Caco-2 (cell line): ENCODE data around the gene OTOL1. TPM values are rescaled to one million over a fixed set of nuclear protein-coding genes. Genes with fewer than 3 reads are reported as not detected.

ENCODE experiments used
- BruUV-seq: library from RNA; stranded (reverse); fragments of 400-500 nt; replicated peaks from 2 replicates; lab custom pipeline; 2021; lab: Mats Ljungman, UMichigan
- CTCF ChIA-PET: fragments of 300-600 bp; sonication (Branson Sonifier 250); formaldehyde crosslinking; loops from one replicate; lab custom pipeline; 2022; ENCODE audit warnings: antibody characterized with exemption; lab: Charles Lee
- POLR2A ChIA-PET: fragments of 300-600 bp; sonication (Branson Sonifier 250); formaldehyde crosslinking; loops from one replicate; lab custom pipeline; 2022; ENCODE audit warnings: antibody characterized with exemption; lab: Charles Lee
- DNase-seq, 2 experiments: peaks; one replicate each; pipeline versions ENCODE4 v3.0.0 to v3.0.0-alpha.2; 2020 to 2022
- H3K27me3 ChIP-seq: replicated peaks from 2 replicates; pipeline ENCODE4 v1.6.0; 2011; ENCODE audit warnings: low read length; ENCODE audit not compliant: control insufficient read depth, insufficient read depth
- H3K36me3 ChIP-seq: 2 replicates; pipeline ENCODE4 v1.5.1; 2011; ENCODE audit warnings: low read length; ENCODE audit not compliant: control insufficient read depth, insufficient read depth
- H3K4me1 ChIP-seq: fragments of 250-450 bp; sonication (Bioruptor Pico); 2 replicates; pipeline ENCODE4 v1.5.1; 2020; ENCODE audit warnings: mild to moderate bottlenecking
- H3K4me3 ChIP-seq: 2 replicates; pipeline ENCODE4 v1.5.1; 2011; ENCODE audit warnings: low read depth, mild to moderate bottlenecking, control low read depth, low read length
- H3K9me3 ChIP-seq: fragments of 250-450 bp; sonication (Bioruptor Pico); 2 replicates; pipeline ENCODE4 v1.5.1; 2020; ENCODE audit warnings: mild to moderate bottlenecking, moderate library complexity
- H3K27ac Mint-ChIP-seq: one replicate; pipeline ENCODE4 v1.8.0; 2022; ENCODE audit warnings: mixed read lengths; ENCODE audit not compliant: unreplicated experiment
- H3K27me3 Mint-ChIP-seq: one replicate; pipeline ENCODE4 v1.8.0; 2022; ENCODE audit warnings: mixed read lengths; ENCODE audit not compliant: insufficient read depth, unreplicated experiment
- H3K36me3 Mint-ChIP-seq: one replicate; pipeline ENCODE4 v1.8.0; 2022; ENCODE audit warnings: mild to moderate bottlenecking, mixed read lengths; ENCODE audit not compliant: insufficient read depth, unreplicated experiment
- H3K4me1 Mint-ChIP-seq: one replicate; pipeline ENCODE4 v1.8.0; 2022; ENCODE audit warnings: low read depth, mixed read lengths; ENCODE audit not compliant: unreplicated experiment
- H3K4me3 Mint-ChIP-seq: one replicate; pipeline ENCODE4 v1.8.0; 2022; ENCODE audit warnings: mild to moderate bottlenecking, moderate library complexity, mixed read lengths; ENCODE audit not compliant: unreplicated experiment
- H3K9me3 Mint-ChIP-seq: one replicate; pipeline ENCODE4 v1.8.0; 2022; ENCODE audit warnings: mixed read lengths; ENCODE audit not compliant: unreplicated experiment
- CTCF ChIP-seq, 2 experiments: fragments of 200-600 bp in 1 of 2; IDR thresholded peaks; 1 replicate in 1 of 2; 2 replicates in 1 of 2; pipeline versions ENCODE4 v1.5.1 to v1.8.0; 2011 to 2022; ENCODE audit warnings: antibody characterized with exemption in 1 of 2, control low read depth in 1 of 2, inconsistent platforms in 1 of 2, low read depth in 1 of 2, low read length in 1 of 2, mild to moderate bottlenecking in 1 of 2, moderate library complexity in 1 of 2; ENCODE audit not compliant: insufficient read depth in 1 of 2, severe bottlenecking in 1 of 2, unreplicated experiment in 1 of 2
- intact Hi-C: fragments of 100-400 bp; cut with micrococcal nuclease; formaldehyde crosslinking; loops from one replicate; pipeline ENCODE4 v1.10.0; 2022; ENCODE audit not compliant: unreplicated experiment
- total RNA-seq: library from RNA; stranded (reverse); gene quantifications from 2 replicates; pipeline ENCODE4 v1.2.3, GENCODE V29; 2022

Gene OTOL1
- total RNA-seq, 1 experiment from 2014 or later = not detected

DNA sequence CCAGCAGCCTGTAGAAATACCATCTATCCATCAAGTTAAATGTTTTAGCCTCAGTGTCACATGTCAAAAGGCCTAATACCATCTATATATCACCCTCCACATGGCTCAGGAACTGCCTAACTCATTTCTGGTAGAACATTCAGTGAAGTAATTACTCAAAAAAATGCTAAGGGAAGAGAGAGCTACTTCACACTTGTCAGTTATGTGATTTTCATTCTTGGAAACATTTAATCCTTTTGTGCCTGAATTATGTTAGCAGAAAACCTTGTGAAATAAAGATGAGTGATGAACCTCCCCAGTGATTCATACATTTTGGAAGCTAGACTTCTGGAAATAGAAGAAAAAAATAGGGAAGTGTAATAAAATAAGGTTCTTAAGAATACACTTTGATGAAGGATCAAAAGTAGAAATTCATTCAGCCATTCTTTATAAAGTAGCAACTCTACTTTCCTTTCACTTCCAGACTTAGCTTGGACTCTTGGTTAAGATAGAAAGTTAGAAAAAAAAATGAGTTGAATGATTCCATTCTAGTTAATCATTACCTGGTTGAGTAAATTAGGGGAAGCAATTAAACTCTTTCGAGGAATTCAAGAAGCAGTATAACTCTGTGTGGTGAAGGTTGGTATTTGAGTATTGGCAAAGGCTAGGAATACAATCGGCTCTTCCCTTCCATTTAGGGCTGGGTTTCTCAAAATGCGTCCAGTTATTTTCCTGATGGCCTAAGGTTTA lies 3.6 kb downstream of the OTOL1 start:
- ChIA-PET CTCF (interaction anchor here (0.6 kb wide), 1 partner anchor 24 kb away, joined by 3 read pairs; no protein-coding TSS in a partner anchor), POLR2A (no interaction called here)
- no peak for TF ChIP-seq CTCF (IDR thresholded peaks at IDR 0.05; ENCODE audit: insufficient read depth in 1 of 2, low read depth in 1 of 2, low read length in 1 of 2, severe bottlenecking in 1 of 2, unreplicated experiment in 1 of 2)
- H3K27me3 ChIP-seq = no peaks in the 10 kb centered on the region
- no peak overlapping the region for H3K27ac Mint-ChIP-seq
- no TSS peak for BruUV-seq
- H3K4me1 ChIP-seq = no peaks in the 10 kb centered on the region
- H3K4me3 ChIP-seq = no peak overlapping the region
- H3K27me3 Mint-ChIP-seq = no peaks in the 10 kb centered on the region
- H3K36me3 Mint-ChIP-seq = peaks cover 4% of the 10 kb centered on the region
- no peaks in the 10 kb centered on the region for H3K4me1 Mint-ChIP-seq
- H3K9me3 ChIP-seq = no peaks in the 10 kb centered on the region
- no peak for DNase-seq
- intact Hi-C loops = no loop called here
- no peaks in the 10 kb centered on the region for H3K9me3 Mint-ChIP-seq
- H3K36me3 ChIP-seq = no peaks in the 10 kb centered on the region
- no peak overlapping the region for H3K4me3 Mint-ChIP-seq

GRCh38 chr3:161503271-161503670 lies 6.7 kb downstream of the OTOL1 start:
- no peak for DNase-seq
- TF ChIP-seq CTCF (IDR thresholded peaks at IDR 0.05; ENCODE audit: insufficient read depth in 1 of 2, low read depth in 1 of 2, low read length in 1 of 2, severe bottlenecking in 1 of 2, unreplicated experiment in 1 of 2) = no peak
- ChIA-PET CTCF (no interaction called here), POLR2A (no interaction called here)
- H3K27me3 Mint-ChIP-seq = peaks cover 3% of the 10 kb centered on the region
- no TSS peak for BruUV-seq
- intact Hi-C loops = no loop called here
- H3K27ac Mint-ChIP-seq = no peak overlapping the region
- no peaks in the 10 kb centered on the region for H3K4me1 ChIP-seq
- no peak overlapping the region for H3K4me3 ChIP-seq
- no peaks in the 10 kb centered on the region for H3K36me3 ChIP-seq
- no peaks in the 10 kb centered on the region for H3K27me3 ChIP-seq
- H3K9me3 Mint-ChIP-seq = no peaks in the 10 kb centered on the region
- no peak overlapping the region for H3K4me3 Mint-ChIP-seq
- H3K36me3 Mint-ChIP-seq = peaks cover 4% of the 10 kb centered on the region
- H3K9me3 ChIP-seq = no peaks in the 10 kb centered on the region
- no peaks in the 10 kb centered on the region for H3K4me1 Mint-ChIP-seq

GRCh38 chr3:161508852-161509477 lies 12.4 kb downstream of the OTOL1 start:
- peaks cover 7% of the 10 kb centered on the region for H3K27me3 Mint-ChIP-seq
- ChIA-PET CTCF (no interaction called here), POLR2A (no interaction called here)
- intact Hi-C loops = no loop called here
- no peak overlapping the region for H3K4me3 ChIP-seq
- no peak for DNase-seq
- no peak overlapping the region for H3K4me3 Mint-ChIP-seq
- no peak for TF ChIP-seq CTCF (IDR thresholded peaks at IDR 0.05; ENCODE audit: insufficient read depth in 1 of 2, low read depth in 1 of 2, low read length in 1 of 2, severe bottlenecking in 1 of 2, unreplicated experiment in 1 of 2)
- no peaks in the 10 kb centered on the region for H3K9me3 ChIP-seq
- no peaks in the 10 kb centered on the region for H3K36me3 Mint-ChIP-seq
- no peaks in the 10 kb centered on the region for H3K36me3 ChIP-seq
- H3K27me3 ChIP-seq = no peaks in the 10 kb centered on the region
- H3K4me1 Mint-ChIP-seq = no peaks in the 10 kb centered on the region
- no TSS peak for BruUV-seq
- no peak overlapping the region for H3K27ac Mint-ChIP-seq
- H3K9me3 Mint-ChIP-seq = no peaks in the 10 kb centered on the region
- H3K4me1 ChIP-seq = no peaks in the 10 kb centered on the region
